PC-9 (cell line): Measurements from ENCODE around the gene CTBP2. TPM values are rescaled to one million over a fixed set of nuclear protein-coding genes. Genes with fewer than 3 reads are reported as not detected.
A peak's percentile ranks its signal among the peaks of the same experiment; 100 is the strongest.

Experiments used
- BruUV-seq: library from RNA; stranded (reverse); fragments of 400-500 nt; replicated peaks from 2 replicates; lab custom pipeline; 2021; lab: Mats Ljungman, UMichigan
- CTCF ChIA-PET: fragments of 300-600 bp; sonication (Branson Sonifier 250); formaldehyde crosslinking; loops from one replicate; lab custom pipeline; 2022; ENCODE audit warnings: antibody characterized with exemption; lab: Charles Lee
- POLR2A ChIA-PET: fragments of 300-600 bp; sonication (Branson Sonifier 250); formaldehyde crosslinking; loops from one replicate; lab custom pipeline; 2022; ENCODE audit warnings: antibody characterized with exemption; ENCODE audit not compliant: unreplicated experiment; lab: Charles Lee
- DNase-seq, 2 experiments: peaks; one replicate each; pipeline versions ENCODE4 v3.0.0 to v3.0.0-alpha.2; 2015 to 2022; ENCODE audit warnings: mixed read lengths in 1 of 2
- H2AFZ ChIP-seq: fragments of 200-600 bp; sonication (generic); 2 replicates; pipeline ENCODE4 v1.8.1; 2017; ENCODE audit warnings: antibody characterized with exemption
- H3F3A ChIP-seq: fragments of 200-600 bp; sonication (generic); 2 replicates; pipeline ENCODE4 v1.8.1; 2017; ENCODE audit warnings: antibody characterized with exemption, mild to moderate bottlenecking, low read depth; ENCODE audit not compliant: insufficient read depth
- H3K27ac ChIP-seq: fragments of 200-600 bp; sonication (generic); 2 replicates; pipeline ENCODE4 v1.6.1; 2016; ENCODE audit warnings: mixed run types
- H3K27me3 ChIP-seq: fragments of 200-600 bp; sonication (generic); 2 replicates; pipeline ENCODE4 v1.6.1; 2016; ENCODE audit warnings: low read depth, mixed run types; ENCODE audit not compliant: insufficient read depth
- H3K36me3 ChIP-seq: fragments of 200-600 bp; sonication (generic); 2 replicates; pipeline ENCODE4 v1.6.1; 2016; ENCODE audit warnings: low read depth, mixed run types
- H3K4me1 ChIP-seq: fragments of 200-600 bp; sonication (generic); replicated peaks from 2 replicates; pipeline ENCODE4 v1.6.1; 2016; ENCODE audit warnings: mixed run types; ENCODE audit not compliant: insufficient read depth
- H3K4me2 ChIP-seq: fragments of 200-600 bp; sonication (generic); 2 replicates; pipeline ENCODE4 v1.6.1; 2017; ENCODE audit warnings: mixed run types
- H3K4me3 ChIP-seq: fragments of 200-600 bp; sonication (generic); 2 replicates; pipeline ENCODE4 v1.6.1; 2016; ENCODE audit warnings: mixed run types
- H3K79me2 ChIP-seq: fragments of 200-600 bp; sonication (generic); 2 replicates; pipeline ENCODE4 v1.6.1; 2017; ENCODE audit warnings: low read depth, mixed run types
- H3K9me2 ChIP-seq: fragments of 200-600 bp; sonication (generic); 2 replicates; pipeline ENCODE4 v1.8.1; 2017; ENCODE audit warnings: mild to moderate bottlenecking; ENCODE audit not compliant: insufficient read depth
- H3K9me3 ChIP-seq: fragments of 200-600 bp; sonication (generic); 2 replicates; pipeline ENCODE4 v1.8.1; 2016; ENCODE audit warnings: low read depth; ENCODE audit not compliant: insufficient read depth
- H4K20me1 ChIP-seq: fragments of 200-600 bp; sonication (generic); 2 replicates; pipeline ENCODE4 v1.8.1; 2017; ENCODE audit not compliant: insufficient read depth
- CTCF ChIP-seq: fragments of 200-600 bp; sonication (generic); conservative IDR thresholded peaks from 2 replicates; pipeline ENCODE4 v1.6.1; 2017; ENCODE audit warnings: mixed run types, antibody characterized with exemption, mild to moderate bottlenecking, moderate library complexity
- EZH2 ChIP-seq: fragments of 200-600 bp; sonication (generic); IDR thresholded peaks from 2 replicates; pipeline ENCODE4 v1.8.0; 2017; ENCODE audit warnings: antibody characterized with exemption, low read depth
- intact Hi-C: fragments of 100-400 bp; cut with micrococcal nuclease; formaldehyde crosslinking; loops from one replicate; pipeline ENCODE4 v1.10.0; 2022; ENCODE audit not compliant: unreplicated experiment
- total RNA-seq: library from RNA; stranded (reverse); gene quantifications from 2 replicates; pipeline ENCODE4 v1.2.3, GENCODE V29; 2021

The CTBP2 gene
- total RNA-seq, 1 experiment from 2014 or later = 60.5 TPM

GRCh38 chr10:125102821-125103220, 57.5 kb downstream of the CTBP2 start:
- Histone ChIP-seq H3K9me3 (no peaks in the 10 kb centered on the region), H3K4me3 (no peak overlapping the region), H3K27ac (peak overlapping the region; percentile 17; the same call in 1 of the 2 replicates), H4K20me1 (peaks cover 25% of the 10 kb centered on the region), H3F3A (no peaks in the 10 kb centered on the region; the same call in 1 of the 2 replicates), H3K27me3 (no peaks in the 10 kb centered on the region), H3K9me2 (no peaks in the 10 kb centered on the region), H3K4me2 (no peak overlapping the region), H3K36me3 (no peaks in the 10 kb centered on the region), H3K79me2 (peaks cover 80% of the 10 kb centered on the region), H3K4me1 (peaks cover 15% of the 10 kb centered on the region), H2AFZ (no peak overlapping the region)
- BruUV-seq = no TSS peak
- no peak for TF ChIP-seq CTCF
- TF ChIP-seq EZH2 = no peak
- intact Hi-C loops = no loop called here
- DNase-seq = no peak
- POLR2A ChIA-PET = no interaction called here
- CTCF ChIA-PET = interaction anchor here (0.6 kb wide), 1 partner anchor 107 kb away, joined by 7 read pairs; no protein-coding TSS in a partner anchor

- CTCF ChIA-PET = no interaction called here
- intact Hi-C loops = no loop called here
- peak in 1 of 2 experiments; percentile 51 for DNase-seq
- Histone ChIP-seq H3K36me3 (no peaks in the 10 kb centered on the region), H3K4me2 (no peak overlapping the region), H3K27ac (peak overlapping the region; percentile 17; the same call in 1 of the 2 replicates), H3K79me2 (peaks cover 77% of the 10 kb centered on the region), H3K4me1 (peaks cover 15% of the 10 kb centered on the region), H3K27me3 (no peaks in the 10 kb centered on the region), H4K20me1 (peaks cover 25% of the 10 kb centered on the region), H3F3A (no peaks in the 10 kb centered on the region; the same call in 1 of the 2 replicates), H3K9me3 (no peaks in the 10 kb centered on the region), H3K4me3 (no peak overlapping the region), H2AFZ (no peak overlapping the region), H3K9me2 (no peaks in the 10 kb centered on the region)
- no TSS peak for BruUV-seq
- POLR2A ChIA-PET = no interaction called here
- TF ChIP-seq EZH2 = no peak
- TF ChIP-seq CTCF = no peak
Observed at GRCh38 chr10:125102246-125102645, 58.1 kb downstream of the CTBP2 start.

- no peaks in the 10 kb centered on the region for H3K27me3 ChIP-seq
- no peak overlapping the region for H2AFZ ChIP-seq
- H3K36me3 ChIP-seq = no peaks in the 10 kb centered on the region
- no peak overlapping the region for H3K27ac ChIP-seq
- DNase-seq = no peak
- H4K20me1 ChIP-seq = peaks cover 25% of the 10 kb centered on the region
- ChIA-PET CTCF (no interaction called here), POLR2A (no interaction called here)
- H3K9me2 ChIP-seq = no peaks in the 10 kb centered on the region
- H3K9me3 ChIP-seq = no peaks in the 10 kb centered on the region
- H3K4me2 ChIP-seq = no peak overlapping the region
- no peaks in the 10 kb centered on the region; the same call in 1 of the 2 replicates for H3F3A ChIP-seq
- BruUV-seq = no TSS peak
- H3K79me2 ChIP-seq = peaks cover 76% of the 10 kb centered on the region
- no peak overlapping the region for H3K4me3 ChIP-seq
- peaks cover 15% of the 10 kb centered on the region for H3K4me1 ChIP-seq
- intact Hi-C loops = no loop called here
- TF ChIP-seq CTCF (no peak), EZH2 (no peak)
Observed at GRCh38 chr10:125101581-125101980, 58.8 kb downstream of the CTBP2 start.
